H9 (cell line): ENCODE results near the gene LOC128125822.

ENCODE experiments used
- DNase-seq: peaks from one replicate; pipeline ENCODE4 v3.0.0-alpha.2; 2017
- H2AFZ ChIP-seq: one replicate; pipeline ENCODE4 v1.6.1; 2013; ENCODE audit warnings: mild to moderate bottlenecking, low read length, control low read depth, moderate library complexity
- H2AK5ac ChIP-seq: 2 replicates; pipeline ENCODE4 v1.6.1; 2013; ENCODE audit warnings: low read length, control low read depth, mixed read lengths; ENCODE audit not compliant: insufficient read length
- H2BK120ac ChIP-seq: one replicate; pipeline ENCODE4 v1.6.1; 2013; ENCODE audit warnings: low read depth, mild to moderate bottlenecking, low read length, control low read depth, inconsistent platforms; ENCODE audit not compliant: poor library complexity, severe bottlenecking
- H2BK12ac ChIP-seq: 2 replicates; pipeline ENCODE4 v1.6.1; 2013; ENCODE audit warnings: low read length, control low read depth, mixed read lengths, low read depth; ENCODE audit not compliant: insufficient read length
- H2BK15ac ChIP-seq: 2 replicates; pipeline ENCODE4 v1.6.1; 2013; ENCODE audit warnings: low read depth, low read length, control low read depth
- H2BK20ac ChIP-seq: one replicate; pipeline ENCODE4 v1.6.1; 2013; ENCODE audit warnings: low read depth, mild to moderate bottlenecking, low read length, control low read depth, inconsistent platforms; ENCODE audit not compliant: poor library complexity, severe bottlenecking
- H2BK5ac ChIP-seq: 2 replicates; pipeline ENCODE4 v1.6.1; 2013; ENCODE audit warnings: low read length, control low read depth, mixed read lengths; ENCODE audit not compliant: insufficient read length
- H3K14ac ChIP-seq: 2 replicates; pipeline ENCODE4 v1.6.1; 2013; ENCODE audit warnings: low read length, control low read depth; ENCODE audit not compliant: insufficient read depth
- H3K18ac ChIP-seq: 2 replicates; pipeline ENCODE4 v1.6.1; 2013; ENCODE audit warnings: low read depth, mild to moderate bottlenecking, mixed read lengths, low read length, control low read depth; ENCODE audit not compliant: insufficient read length
- H3K23ac ChIP-seq: 2 replicates; pipeline ENCODE4 v1.6.1; 2013; ENCODE audit warnings: low read length, control low read depth, mixed read lengths, low read depth; ENCODE audit not compliant: insufficient read length
- H3K23me2 ChIP-seq: 2 replicates; pipeline ENCODE4 v1.6.1; 2013; ENCODE audit warnings: low read depth, mild to moderate bottlenecking, mixed read lengths, low read length, control low read depth; ENCODE audit not compliant: insufficient read length, poor library complexity, severe bottlenecking
- H3K27ac ChIP-seq: 2 replicates; pipeline ENCODE4 v1.5.1; 2013; ENCODE audit warnings: low read length, control low read depth, mixed read lengths, low read depth; ENCODE audit not compliant: insufficient read length
- H3K27me3 ChIP-seq: 2 replicates; pipeline ENCODE4 v1.6.1; 2013; ENCODE audit warnings: low read length, control low read depth, inconsistent platforms; ENCODE audit not compliant: insufficient read depth
- H3K4ac ChIP-seq: 2 replicates; pipeline ENCODE4 v1.6.1; 2013; ENCODE audit warnings: low read depth, mild to moderate bottlenecking, control low read depth, inconsistent platforms, low read length, moderate library complexity
- H3K4me1 ChIP-seq: 2 replicates; pipeline ENCODE4 v1.6.1; 2013; ENCODE audit warnings: low read length, control low read depth, inconsistent platforms; ENCODE audit not compliant: insufficient read depth
- H3K4me2 ChIP-seq: 2 replicates; pipeline ENCODE4 v1.6.1; 2013; ENCODE audit warnings: low read length, control low read depth, mixed read lengths; ENCODE audit not compliant: insufficient read length, insufficient read depth
- H3K56ac ChIP-seq: 2 replicates; pipeline ENCODE4 v1.6.1; 2013; ENCODE audit warnings: low read depth, mild to moderate bottlenecking, mixed read lengths, low read length, control low read depth; ENCODE audit not compliant: insufficient read length
- H3K79me1 ChIP-seq: 2 replicates; pipeline ENCODE4 v1.6.1; 2013; ENCODE audit warnings: low read depth, mild to moderate bottlenecking, moderate library complexity, low read length, control low read depth, inconsistent platforms; ENCODE audit not compliant: insufficient read depth, poor library complexity, severe bottlenecking
- H3K79me2 ChIP-seq: 2 replicates; pipeline ENCODE4 v1.6.1; 2013; ENCODE audit warnings: low read length, control low read depth, inconsistent platforms; ENCODE audit not compliant: insufficient read depth
- H3K9ac ChIP-seq: 2 replicates; pipeline ENCODE4 v1.6.1; 2013; ENCODE audit warnings: low read length, control low read depth, mixed read lengths; ENCODE audit not compliant: insufficient read length; ENCODE audit errors: extremely low read depth
- H3K9me3 ChIP-seq: one replicate; pipeline ENCODE4 v1.6.1; 2013; ENCODE audit warnings: low read depth, low read length, inconsistent platforms; ENCODE audit not compliant: control insufficient read depth
- H3T11ph ChIP-seq: one replicate; pipeline ENCODE4 v1.6.1; 2013; ENCODE audit warnings: mild to moderate bottlenecking, low read length, control low read depth, inconsistent platforms
- H4K20me1 ChIP-seq: one replicate; pipeline ENCODE4 v1.6.1; 2013; ENCODE audit not compliant: control insufficient read depth, insufficient read length, insufficient read depth
- H4K5ac ChIP-seq: 2 replicates; pipeline ENCODE4 v1.6.1; 2013; ENCODE audit warnings: low read depth, mild to moderate bottlenecking, mixed read lengths, low read length, control low read depth; ENCODE audit not compliant: insufficient read length
- H4K8ac ChIP-seq: replicated peaks from 2 replicates; pipeline ENCODE4 v1.6.1; 2013; ENCODE audit warnings: low read length, control low read depth, mixed read lengths, low read depth; ENCODE audit not compliant: insufficient read length
- H4K91ac ChIP-seq: 2 replicates; pipeline ENCODE4 v1.6.1; 2013; ENCODE audit warnings: low read depth, mild to moderate bottlenecking, moderate library complexity, mixed read lengths, low read length, control low read depth; ENCODE audit not compliant: insufficient read length
- H3K27ac Mint-ChIP-seq, 3 experiments: 2 replicates in 2 of 3; 3 replicates in 1 of 3; pipeline ENCODE4 v1.8.0; 2020 to 2021; ENCODE audit warnings: mixed read lengths in 3 of 3, mild to moderate bottlenecking in 1 of 3, moderate library complexity in 1 of 3
- H3K27me3 Mint-ChIP-seq: 2 replicates; pipeline ENCODE4 v1.8.0; 2021; ENCODE audit warnings: low read depth, mild to moderate bottlenecking, moderate library complexity, mixed read lengths
- H3K36me3 Mint-ChIP-seq, 3 experiments: 2 replicates in 2 of 3; 3 replicates in 1 of 3; pipeline ENCODE4 v1.8.0; 2020 to 2021; ENCODE audit warnings: low read depth in 3 of 3, mixed read lengths in 3 of 3; ENCODE audit not compliant: insufficient read depth in 1 of 3
- H3K4me1 Mint-ChIP-seq, 2 experiments: 2 replicates each; pipeline ENCODE4 v1.8.0; 2020; ENCODE audit warnings: mixed read lengths in 2 of 2
- H3K4me3 Mint-ChIP-seq, 2 experiments: 2 replicates in 1 of 2; 3 replicates in 1 of 2; pipeline ENCODE4 v1.8.0; 2020 to 2021; ENCODE audit warnings: mild to moderate bottlenecking in 2 of 2, mixed read lengths in 2 of 2, moderate library complexity in 1 of 2
- H3K9me3 Mint-ChIP-seq, 2 experiments: 2 replicates in 1 of 2; 3 replicates in 1 of 2; pipeline ENCODE4 v1.8.0; 2020; ENCODE audit warnings: mild to moderate bottlenecking in 2 of 2, mixed read lengths in 2 of 2, moderate library complexity in 1 of 2
- WGBS: extraction: QIAGEN DNeasy Blood & Tissue Kit; methylation state at CpG from one replicate; pipeline ENCODE4 v1.1.7; 2013; ENCODE audit warnings: missing lambda C conversion rate, low lambda C conversion rate, mixed read lengths; ENCODE audit not compliant: insufficient read length; ENCODE audit errors: extremely low coverage; 5-methylcytosine and 5-hydroxymethylcytosine counted together
- TF ChIP-seq, protein P1 (sequence below): fragments of 200-600 bp; sonication (generic); conservative IDR thresholded peaks from 3 replicates; pipeline ENCODE4 v1.8.0; 2021; ENCODE audit warnings: antibody characterized with exemption, mild to moderate bottlenecking

Gene LOC128125822

DNA sequence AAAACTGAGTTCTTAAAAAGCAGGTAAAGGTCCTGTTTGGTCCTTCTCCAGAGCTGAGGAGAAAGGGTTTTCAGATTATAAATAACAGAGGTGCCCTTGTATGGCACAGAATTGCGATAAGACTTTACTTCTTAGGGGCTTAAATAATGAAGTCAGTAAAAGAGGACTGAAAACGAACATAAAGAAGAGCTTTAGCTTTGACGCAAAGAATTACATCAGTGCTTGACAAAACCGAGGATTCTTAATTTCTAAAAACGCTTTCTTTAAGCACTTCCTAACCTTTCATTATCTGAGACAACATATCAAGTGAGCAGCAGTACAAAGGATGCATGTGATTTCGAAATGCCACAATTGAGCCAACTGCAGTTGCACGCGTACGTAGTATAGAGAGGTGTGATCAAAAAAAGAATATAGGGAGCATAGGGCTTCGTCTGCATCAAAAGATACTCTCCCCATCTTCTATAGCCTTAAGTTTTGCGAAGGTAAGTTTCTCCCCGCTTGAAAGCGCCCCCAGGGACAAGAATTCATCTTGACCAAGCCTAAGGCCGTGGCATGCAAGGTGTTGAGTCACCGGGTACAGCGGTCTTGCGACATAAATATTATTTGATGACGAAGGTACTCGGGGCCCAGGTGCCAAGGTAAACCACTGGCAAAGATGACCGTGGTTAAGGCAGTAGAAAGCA lies 778 bp upstream of the LOC128125822 start:
- H4K91ac ChIP-seq: no peak overlapping the region
- peak overlapping the region; percentile 22 for H4K5ac ChIP-seq
- peaks cover 16% of the 10 kb centered on the region; the same call in 1 of the 2 replicates for H3K79me2 ChIP-seq
- peak overlapping the region; percentile 1 for H2BK5ac ChIP-seq
- Mint-ChIP-seq H3K4me3 (peak overlapping the region; percentile 89 to 90), H3K27me3 (no peaks in the 10 kb centered on the region; the same call in none of the 2 replicates), H3K9me3 (peaks cover 6% of the 10 kb centered on the region in 2 experiments; a peak in 2 of 5 replicates), H3K4me1 (peaks cover 24 to 34% of the 10 kb centered on the region in 2 experiments), H3K36me3 (peaks cover 7 to 17% (median 17%) of the 10 kb centered on the region in 3 experiments; a peak in 6 of 7 replicates), H3K27ac (peak overlapping the region; percentile 90 to 99 (median 97))
- H3K56ac ChIP-seq: no peak overlapping the region
- peak overlapping the region; percentile 89 for H3K18ac ChIP-seq
- H2AK5ac ChIP-seq: no peak overlapping the region
- TF ChIP-seq, protein P1, sequence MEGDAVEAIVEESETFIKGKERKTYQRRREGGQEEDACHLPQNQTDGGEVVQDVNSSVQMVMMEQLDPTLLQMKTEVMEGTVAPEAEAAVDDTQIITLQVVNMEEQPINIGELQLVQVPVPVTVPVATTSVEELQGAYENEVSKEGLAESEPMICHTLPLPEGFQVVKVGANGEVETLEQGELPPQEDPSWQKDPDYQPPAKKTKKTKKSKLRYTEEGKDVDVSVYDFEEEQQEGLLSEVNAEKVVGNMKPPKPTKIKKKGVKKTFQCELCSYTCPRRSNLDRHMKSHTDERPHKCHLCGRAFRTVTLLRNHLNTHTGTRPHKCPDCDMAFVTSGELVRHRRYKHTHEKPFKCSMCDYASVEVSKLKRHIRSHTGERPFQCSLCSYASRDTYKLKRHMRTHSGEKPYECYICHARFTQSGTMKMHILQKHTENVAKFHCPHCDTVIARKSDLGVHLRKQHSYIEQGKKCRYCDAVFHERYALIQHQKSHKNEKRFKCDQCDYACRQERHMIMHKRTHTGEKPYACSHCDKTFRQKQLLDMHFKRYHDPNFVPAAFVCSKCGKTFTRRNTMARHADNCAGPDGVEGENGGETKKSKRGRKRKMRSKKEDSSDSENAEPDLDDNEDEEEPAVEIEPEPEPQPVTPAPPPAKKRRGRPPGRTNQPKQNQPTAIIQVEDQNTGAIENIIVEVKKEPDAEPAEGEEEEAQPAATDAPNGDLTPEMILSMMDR: no peak
- peak overlapping the region; percentile 84 for H3K14ac ChIP-seq
- H2BK15ac ChIP-seq: no peak overlapping the region
- H2AFZ ChIP-seq: peak overlapping the region; percentile 11
- no peaks in the 10 kb centered on the region for H4K20me1 ChIP-seq
- H4K8ac ChIP-seq: no peak overlapping the region
- DNase-seq: no peak
- H3K23ac ChIP-seq: no peak overlapping the region
- H2BK12ac ChIP-seq: no peak overlapping the region
- H3K4me1 ChIP-seq: no peaks in the 10 kb centered on the region; the same call in 1 of the 2 replicates
- peak overlapping the region; percentile 26 for H3T11ph ChIP-seq
- H3K9me3 ChIP-seq: no peaks in the 10 kb centered on the region
- H2BK120ac ChIP-seq: no peak overlapping the region
- peaks cover 7% of the 10 kb centered on the region for H3K23me2 ChIP-seq
- peak overlapping the region; percentile 91 for H3K9ac ChIP-seq
- H3K27me3 ChIP-seq: no peaks in the 10 kb centered on the region
- peak overlapping the region; percentile 79 for H3K27ac ChIP-seq
- H3K79me1 ChIP-seq: no peaks in the 10 kb centered on the region
- WGBS: no CpG with 5 or more reads among the region's 20 CpGs
- peak overlapping the region; percentile 68 for H3K4me2 ChIP-seq
- no peak overlapping the region for H2BK20ac ChIP-seq
- H3K4ac ChIP-seq: no peak overlapping the region; the same call in 1 of the 2 replicates
